HEK293 (cell line): ENCODE measurements around the gene TRAF3IP3.

Experiments
- CTCF ChIA-PET: fragments of 350-600 bp; formaldehyde crosslinking; extraction: SDS; loops from one replicate; lab custom pipeline; 2021; ENCODE audit warnings: antibody characterized with exemption; lab: Yijun Ruan, JAX
- POLR2A ChIA-PET: fragments of 300-600 bp; formaldehyde crosslinking; extraction: SDS; loops from one replicate; lab custom pipeline; 2020; ENCODE audit warnings: antibody characterized with exemption, inconsistent platforms; lab: Yijun Ruan, JAX
- H3K27ac ChIP-seq: fragments of 200-500 bp; sonication (Bioruptor generic); 2 replicates; pipeline ENCODE4 v1.5.1; 2014; ENCODE audit warnings: low read depth, low read length, control low read depth, inconsistent platforms; ENCODE audit errors: extremely low read depth
- H3K36me3 ChIP-seq, 2 experiments: fragments of 200-500 bp in 1 of 2; sonication (Bioruptor generic) in 1 of 2; 1 replicate in 1 of 2; 2 replicates in 1 of 2; pipeline ENCODE4 v1.5.1; 2014 to 2017; ENCODE audit warnings: inconsistent platforms in 2 of 2, low read length in 2 of 2; ENCODE audit not compliant: control insufficient read depth in 2 of 2, insufficient read depth in 1 of 2
- H3K4me1 ChIP-seq: fragments of 200-500 bp; sonication (Bioruptor generic); 2 replicates; pipeline ENCODE4 v1.5.1; 2014; ENCODE audit warnings: mild to moderate bottlenecking, low read length, inconsistent platforms; ENCODE audit not compliant: control insufficient read depth, insufficient read depth
- H3K4me3 ChIP-seq: 2 replicates; pipeline ENCODE4 v1.5.1; 2011; ENCODE audit warnings: low read depth, mild to moderate bottlenecking, control low read depth, low read length, moderate library complexity
- H3K9me3 ChIP-seq: fragments of 200-500 bp; sonication (Bioruptor generic); 2 replicates; pipeline ENCODE4 v1.5.1; 2014; ENCODE audit warnings: low read depth, low read length, inconsistent platforms; ENCODE audit not compliant: control insufficient read depth, insufficient read depth
- BCL11A ChIP-seq: fragments of 450-650 bp; formaldehyde crosslinking; IDR thresholded peaks from 2 replicates; pipeline ENCODE4 v1.5.1; 2016; ENCODE audit warnings: low read depth, missing biosample characterization, missing genetic modification characterization
- CTCF ChIP-seq: fragments of 450-650 bp; formaldehyde crosslinking; IDR thresholded peaks from 2 replicates; pipeline ENCODE4 v1.5.1; 2016; ENCODE audit warnings: missing biosample characterization, missing genetic modification characterization
- FEZF1 ChIP-seq: fragments of 450-650 bp; formaldehyde crosslinking; IDR thresholded peaks from 2 replicates; pipeline ENCODE4 v1.5.1; 2016; ENCODE audit warnings: missing biosample characterization, missing genetic modification characterization
- GFI1B ChIP-seq: fragments of 450-650 bp; formaldehyde crosslinking; IDR thresholded peaks from 2 replicates; pipeline ENCODE4 v1.5.1; 2016; ENCODE audit warnings: missing biosample characterization, missing genetic modification characterization
- MYNN ChIP-seq: fragments of 450-650 bp; formaldehyde crosslinking; IDR thresholded peaks from 2 replicates; pipeline ENCODE4 v1.5.1; 2016; ENCODE audit warnings: missing biosample characterization, missing genetic modification characterization, borderline replicate concordance
- PRDM2 ChIP-seq: fragments of 450-650 bp; formaldehyde crosslinking; IDR thresholded peaks from 2 replicates; pipeline ENCODE4 v1.5.1; 2016; ENCODE audit warnings: missing biosample characterization, missing genetic modification characterization, borderline replicate concordance
- SCRT1 ChIP-seq: fragments of 450-650 bp; formaldehyde crosslinking; IDR thresholded peaks from 2 replicates; pipeline ENCODE4 v1.5.1; 2016; ENCODE audit warnings: missing biosample characterization, missing genetic modification characterization, borderline replicate concordance
- TRIM28 ChIP-seq: IDR thresholded peaks from 2 replicates; pipeline ENCODE4 v1.6.1; 2011; ENCODE audit warnings: low read length, control low read depth, borderline replicate concordance
- ZFHX2 ChIP-seq: fragments of 450-650 bp; formaldehyde crosslinking; conservative IDR thresholded peaks from 2 replicates; pipeline ENCODE4 v1.5.1; 2016; ENCODE audit warnings: missing biosample characterization, missing genetic modification characterization
- ZNF112 ChIP-seq: fragments of 450-650 bp; formaldehyde crosslinking; IDR thresholded peaks from 2 replicates; pipeline ENCODE4 v1.5.0; 2017; ENCODE audit warnings: missing biosample characterization, missing genetic modification characterization
- ZNF121 ChIP-seq: fragments of 450-650 bp; formaldehyde crosslinking; IDR thresholded peaks from 2 replicates; pipeline ENCODE4 v1.5.1; 2016; ENCODE audit warnings: missing biosample characterization, missing genetic modification characterization
- ZNF155 ChIP-seq: fragments of 450-650 bp; formaldehyde crosslinking; IDR thresholded peaks from 2 replicates; pipeline ENCODE4 v1.5.1; 2016; ENCODE audit warnings: missing biosample characterization, missing genetic modification characterization
- ZNF16 ChIP-seq: fragments of 450-650 bp; formaldehyde crosslinking; IDR thresholded peaks from 2 replicates; pipeline ENCODE4 v1.5.1; 2016; ENCODE audit warnings: low read depth, missing biosample characterization, missing genetic modification characterization
- ZNF23 ChIP-seq: fragments of 450-650 bp; formaldehyde crosslinking; IDR thresholded peaks from 2 replicates; pipeline ENCODE4 v1.5.1; 2016; ENCODE audit warnings: missing biosample characterization, missing genetic modification characterization, borderline replicate concordance
- ZNF266 ChIP-seq: fragments of 450-650 bp; formaldehyde crosslinking; IDR thresholded peaks from 2 replicates; pipeline ENCODE4 v1.5.1; 2016; ENCODE audit warnings: missing biosample characterization, missing genetic modification characterization, low read depth
- ZNF398 ChIP-seq: fragments of 450-650 bp; formaldehyde crosslinking; IDR thresholded peaks from 2 replicates; pipeline ENCODE4 v1.5.1; 2017; ENCODE audit warnings: missing biosample characterization, missing genetic modification characterization
- ZNF521 ChIP-seq: fragments of 450-650 bp; formaldehyde crosslinking; IDR thresholded peaks from 2 replicates; pipeline ENCODE4 v1.5.1; 2017; ENCODE audit warnings: missing biosample characterization, mild to moderate bottlenecking, missing genetic modification characterization
- ZNF544 ChIP-seq: fragments of 450-650 bp; formaldehyde crosslinking; IDR thresholded peaks from 2 replicates; pipeline ENCODE4 v1.5.0; 2017; ENCODE audit warnings: missing biosample characterization, missing genetic modification characterization
- ZNF596 ChIP-seq: fragments of 450-650 bp; IDR thresholded peaks from 2 replicates; pipeline ENCODE4 v1.5.0; 2018; ENCODE audit warnings: missing biosample characterization, mild to moderate bottlenecking, missing genetic modification characterization, moderate library complexity
- ZNF600 ChIP-seq: fragments of 450-650 bp; formaldehyde crosslinking; IDR thresholded peaks from 2 replicates; pipeline ENCODE4 v1.5.1; 2016; ENCODE audit warnings: missing biosample characterization, missing genetic modification characterization
- ZNF623 ChIP-seq: fragments of 450-650 bp; formaldehyde crosslinking; IDR thresholded peaks from 2 replicates; pipeline ENCODE4 v1.5.1; 2016; ENCODE audit warnings: missing biosample characterization, missing genetic modification characterization
- ZNF747 ChIP-seq: fragments of 450-650 bp; formaldehyde crosslinking; IDR thresholded peaks from 2 replicates; pipeline ENCODE4 v1.5.1; 2016; ENCODE audit warnings: missing biosample characterization, missing genetic modification characterization
- ZNF777 ChIP-seq: fragments of 450-650 bp; formaldehyde crosslinking; IDR thresholded peaks from 2 replicates; pipeline ENCODE4 v1.5.1; 2017; ENCODE audit warnings: missing biosample characterization, missing genetic modification characterization, borderline replicate concordance
- ZNF830 ChIP-seq: fragments of 450-650 bp; IDR thresholded peaks from 2 replicates; pipeline ENCODE4 v1.5.0; 2018; ENCODE audit warnings: missing biosample characterization, missing genetic modification characterization, low read depth, mild to moderate bottlenecking, moderate library complexity
- TF ChIP-seq, protein P1 (sequence below): fragments of 450-650 bp; formaldehyde crosslinking; IDR thresholded peaks from 2 replicates; pipeline ENCODE4; 2016; ENCODE audit warnings: missing biosample characterization, missing genetic modification characterization
- TF ChIP-seq, protein P2 (sequence below): fragments of 450-650 bp; IDR thresholded peaks from 2 replicates; pipeline ENCODE4 v1.5.1; 2018; ENCODE audit warnings: missing biosample characterization, missing genetic modification characterization

TRAF3IP3 gene

DNA sequence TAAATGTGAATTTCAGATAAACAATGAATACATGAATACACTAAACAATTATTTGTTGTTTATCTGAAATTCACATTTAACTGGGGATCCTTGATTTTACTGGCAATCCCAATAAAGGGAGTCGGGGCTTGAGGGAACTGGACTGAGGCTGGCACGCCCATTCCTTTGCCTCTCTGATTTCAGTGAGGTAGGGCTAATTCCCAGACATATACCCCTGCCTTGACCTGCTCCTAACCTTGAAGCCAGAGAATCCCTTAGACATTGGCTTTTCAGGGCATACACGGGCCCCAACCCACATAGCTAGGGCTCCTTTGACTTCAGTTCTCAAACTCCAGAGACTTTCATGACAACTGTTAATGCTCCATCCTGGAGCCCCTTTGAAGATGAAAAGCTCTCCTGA lies 61.1 kb downstream of the TRAF3IP3 start (continued):
- TF ChIP-seq ZNF266 (tag by site-specific recombination) (no peak), CTCF (tag by site-specific recombination) (no peak), ZNF777 (tag by site-specific recombination) (no peak), ZNF121 (no peak), ZNF600 (tag by site-specific recombination) (no peak), MYNN (no peak), ZNF521 (tag by site-specific recombination) (no peak), TRIM28 (no peak), ZNF155 (tag by site-specific recombination) (no peak), ZFHX2 (tag by site-specific recombination) (no peak)
- TF ChIP-seq, protein P1, sequence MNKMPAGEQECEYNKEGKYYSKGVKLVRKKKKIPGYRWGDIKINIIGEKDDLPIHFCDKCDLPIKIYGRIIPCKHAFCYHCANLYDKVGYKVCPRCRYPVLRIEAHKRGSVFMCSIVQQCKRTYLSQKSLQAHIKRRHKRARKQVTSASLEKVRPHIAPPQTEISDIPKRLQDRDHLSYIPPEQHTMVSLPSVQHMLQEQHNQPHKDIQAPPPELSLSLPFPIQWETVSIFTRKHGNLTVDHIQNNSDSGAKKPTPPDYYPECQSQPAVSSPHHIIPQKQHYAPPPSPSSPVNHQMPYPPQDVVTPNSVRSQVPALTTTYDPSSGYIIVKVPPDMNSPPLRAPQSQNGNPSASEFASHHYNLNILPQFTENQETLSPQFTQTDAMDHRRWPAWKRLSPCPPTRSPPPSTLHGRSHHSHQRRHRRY (tag by site-specific recombination) = no peak

DNA sequence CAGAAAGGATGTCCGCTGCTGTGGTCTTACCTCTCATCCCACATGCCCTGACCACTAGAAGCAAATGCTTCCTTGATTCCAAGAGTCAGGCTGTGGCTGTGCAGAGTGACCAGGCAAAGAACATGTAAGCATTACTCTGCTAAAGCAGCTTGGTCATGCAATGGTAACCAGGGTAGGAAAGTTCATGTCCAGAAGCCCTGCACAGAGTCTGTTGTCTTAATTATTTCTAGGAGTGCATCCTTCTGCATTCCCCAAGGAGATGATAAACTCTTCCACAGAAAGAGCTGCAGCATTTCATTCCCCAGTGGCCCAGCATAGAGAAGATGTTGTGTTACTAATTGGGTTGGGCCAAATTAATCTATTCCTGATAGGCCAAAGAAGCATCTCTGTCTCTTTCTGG lies 61.8 kb downstream of the TRAF3IP3 start:
- no peak for TF ChIP-seq BCL11A (tag by site-specific recombination)
- TF ChIP-seq ZNF747 (tag by site-specific recombination) = no peak
- TF ChIP-seq ZNF16 = no peak
- TF ChIP-seq, protein P2, sequence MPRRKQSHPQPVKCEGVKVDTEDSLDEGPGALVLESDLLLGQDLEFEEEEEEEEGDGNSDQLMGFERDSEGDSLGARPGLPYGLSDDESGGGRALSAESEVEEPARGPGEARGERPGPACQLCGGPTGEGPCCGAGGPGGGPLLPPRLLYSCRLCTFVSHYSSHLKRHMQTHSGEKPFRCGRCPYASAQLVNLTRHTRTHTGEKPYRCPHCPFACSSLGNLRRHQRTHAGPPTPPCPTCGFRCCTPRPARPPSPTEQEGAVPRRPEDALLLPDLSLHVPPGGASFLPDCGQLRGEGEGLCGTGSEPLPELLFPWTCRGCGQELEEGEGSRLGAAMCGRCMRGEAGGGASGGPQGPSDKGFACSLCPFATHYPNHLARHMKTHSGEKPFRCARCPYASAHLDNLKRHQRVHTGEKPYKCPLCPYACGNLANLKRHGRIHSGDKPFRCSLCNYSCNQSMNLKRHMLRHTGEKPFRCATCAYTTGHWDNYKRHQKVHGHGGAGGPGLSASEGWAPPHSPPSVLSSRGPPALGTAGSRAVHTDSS (tag by site-specific recombination) = no peak
- no peak for TF ChIP-seq ZNF112
- TF ChIP-seq SCRT1 (tag by site-specific recombination) = no peak
- TF ChIP-seq ZNF544 (tag by site-specific recombination) = no peak
- no peak for TF ChIP-seq ZNF623 (tag by site-specific recombination)
- no peak for TF ChIP-seq FEZF1
- no peak for TF ChIP-seq ZNF830 (tag by site-specific recombination)
- TF ChIP-seq ZNF596 = no peak
- no peak for TF ChIP-seq ZNF23 (tag by site-specific recombination)
- TF ChIP-seq ZNF398 (tag by site-specific recombination) = no peak
- no peak for TF ChIP-seq GFI1B (tag by site-specific recombination)
- TF ChIP-seq PRDM2 = no peak
- no peak overlapping the region for H3K4me3 ChIP-seq
- POLR2A ChIA-PET = interaction anchor here (1.0 kb wide), 1 partner anchor 9 kb away, joined by 3 read pairs; no protein-coding TSS in a partner anchor

More for the DNA sequence above, 61.8 kb downstream of the TRAF3IP3 start:
- H3K36me3 ChIP-seq = no peaks in the 10 kb centered on the region
- no peaks in the 10 kb centered on the region for H3K9me3 ChIP-seq
- no peak overlapping the region for H3K27ac ChIP-seq
- CTCF ChIA-PET = interaction anchor here (0.7 to 1.7 kb wide), 3 partner anchors 10 to 600 kb away, joined by 4 to 9 read pairs (median 4); partner anchors contain the start of gene UTP25
- no peaks in the 10 kb centered on the region for H3K4me1 ChIP-seq
